Amniotic epithelial cell (primary cell): ENCODE results near the gene CELSR1.
"Not testable (repeated sequence)": the region's sequence is repeated elsewhere in the genome, so short reads cannot be mapped to it uniquely, and the experiment has no call there.

ENCODE experiments used
- DNase-seq: peaks from one replicate; pipeline ENCODE4 v3.0.0-alpha.2; 2010; ENCODE audit warnings: low read depth

Gene CELSR1

DNA sequence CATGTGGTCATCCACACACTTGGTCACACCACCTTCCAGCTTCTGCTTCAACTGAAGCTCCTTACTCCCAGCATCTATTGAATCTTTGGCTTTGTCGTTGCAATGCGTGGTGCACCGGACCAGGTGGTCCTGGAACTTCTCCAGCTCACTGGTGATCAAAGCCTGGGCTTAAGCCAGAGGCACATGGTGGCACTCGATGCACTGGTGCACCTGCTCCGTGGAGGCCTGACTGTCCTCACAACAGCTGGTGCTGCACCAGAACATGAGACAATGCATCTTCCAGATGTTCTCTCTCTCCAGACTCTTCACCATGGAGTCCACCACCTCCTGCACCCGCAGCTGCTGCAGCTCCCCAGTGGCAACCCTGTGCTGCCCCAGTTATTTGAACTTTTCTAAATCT, 56.0 kb downstream of the CELSR1 start:
- DNase-seq, result no peak

DNA sequence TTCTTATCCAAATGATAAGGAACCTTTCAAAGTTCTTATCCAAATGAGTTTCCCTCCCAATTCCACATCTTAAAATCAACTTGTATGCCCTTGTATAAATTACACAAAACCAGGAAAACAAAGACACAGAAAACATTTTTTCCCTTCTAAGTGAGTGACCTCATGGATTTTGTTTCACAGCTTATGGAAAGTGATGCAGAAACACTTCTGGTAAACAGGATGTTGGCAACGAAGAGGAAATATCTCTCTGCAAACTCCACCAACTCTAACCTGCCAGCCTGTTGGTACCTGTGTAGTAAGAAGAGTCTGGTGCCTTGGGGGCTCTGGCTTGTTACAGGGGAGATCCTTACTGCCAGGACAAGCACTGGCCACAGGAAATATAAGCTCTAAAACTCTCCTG, 57.0 kb downstream of the CELSR1 start:
- DNase-seq, result no peak

DNA sequence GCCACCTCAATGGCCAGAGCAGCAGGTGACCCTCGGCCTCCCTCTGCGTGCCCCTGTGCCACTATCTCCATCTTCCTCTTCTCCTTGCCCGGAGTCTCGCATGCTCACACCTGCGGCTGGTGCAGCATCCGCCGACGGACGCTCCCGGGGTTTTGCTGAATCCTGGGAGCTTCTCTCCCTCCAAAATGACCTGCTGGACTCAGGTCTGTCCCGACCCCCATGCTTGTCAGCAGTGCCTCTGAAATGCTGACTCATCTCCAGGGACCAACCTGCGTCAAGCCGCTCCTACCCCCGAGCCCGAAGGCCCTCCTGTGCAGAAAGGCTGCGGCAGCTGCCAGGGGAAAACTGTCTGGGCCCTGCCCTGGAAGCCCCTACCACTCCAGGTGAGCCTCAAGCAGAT, 58.4 kb downstream of the CELSR1 start:
- no peak for DNase-seq

DNA sequence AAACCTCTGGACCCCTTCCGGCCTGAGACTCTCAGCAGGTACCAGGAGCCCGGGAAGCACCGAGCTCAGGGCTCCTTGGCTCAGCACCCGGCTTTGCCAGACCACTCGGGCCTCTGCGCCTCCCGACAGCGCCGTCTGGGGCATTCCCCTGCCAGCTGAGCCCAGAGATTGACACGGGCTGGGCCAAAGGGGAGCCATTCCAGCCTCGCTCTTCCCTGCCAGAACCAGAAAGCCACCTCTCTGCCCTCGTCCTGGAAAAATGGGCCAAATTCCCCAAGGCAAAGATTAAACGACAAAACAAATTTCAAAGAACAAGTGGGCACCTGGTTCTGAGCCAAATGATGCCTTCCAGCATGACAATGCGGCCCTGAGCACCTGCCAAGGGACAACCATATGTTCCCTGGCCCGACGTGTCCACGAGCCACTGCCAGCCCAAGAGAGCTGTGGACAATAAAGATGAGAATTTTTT, 59.3 kb downstream of the CELSR1 start:
- DNase-seq, result no peak

DNA sequence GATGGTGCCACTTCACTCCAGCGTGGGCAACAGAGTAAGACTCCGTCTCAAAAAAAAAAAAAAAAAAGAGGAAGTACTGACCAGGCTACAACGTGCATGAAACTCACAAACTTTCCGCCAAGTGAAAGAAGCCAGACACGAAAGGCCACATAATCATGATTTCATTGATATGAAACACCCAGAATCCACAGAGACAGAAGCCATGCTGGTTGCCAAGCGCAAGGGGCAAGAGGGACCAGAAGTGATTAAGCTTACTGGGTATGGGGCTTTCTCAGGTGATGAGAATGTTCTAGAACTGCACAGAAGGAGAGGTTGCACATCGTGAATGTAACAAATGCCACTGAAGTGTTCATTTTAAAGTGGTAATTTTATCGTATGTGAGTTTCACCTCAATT, 60.9 kb downstream of the CELSR1 start:
- DNase-seq, result no peak

DNA sequence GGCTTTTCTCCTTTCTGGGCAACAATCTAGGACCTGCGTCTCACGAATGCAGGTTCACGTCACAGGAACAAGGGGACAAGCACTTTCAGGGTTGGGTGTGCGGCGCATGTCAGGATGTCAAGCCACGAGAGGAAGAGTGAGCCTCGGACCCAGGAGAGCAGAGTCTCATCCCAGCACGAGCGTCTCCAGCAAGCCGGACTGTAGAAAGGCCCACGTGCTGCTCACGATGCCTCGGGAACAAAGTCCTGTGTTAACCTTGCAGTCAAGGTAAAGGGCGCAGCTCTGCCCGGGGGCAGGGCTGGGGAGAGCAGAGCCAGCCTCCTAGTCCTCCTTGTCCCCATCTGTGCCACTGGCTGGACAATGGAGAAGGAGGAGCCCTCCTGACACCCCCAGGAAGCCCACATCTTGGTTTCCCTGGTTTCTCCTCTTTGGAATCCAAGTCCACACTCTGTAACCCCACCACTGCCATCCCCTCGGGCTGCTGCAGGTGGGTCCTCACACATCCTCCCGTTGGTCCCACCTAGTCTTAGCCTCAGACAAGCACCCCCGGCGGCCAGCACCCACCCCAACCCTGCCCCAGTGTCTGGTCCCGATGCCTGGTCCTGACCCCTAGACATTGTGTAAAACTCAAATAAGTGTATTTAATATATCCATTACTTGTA, 63.4 kb downstream of the CELSR1 start:
- no peak for DNase-seq

DNA sequence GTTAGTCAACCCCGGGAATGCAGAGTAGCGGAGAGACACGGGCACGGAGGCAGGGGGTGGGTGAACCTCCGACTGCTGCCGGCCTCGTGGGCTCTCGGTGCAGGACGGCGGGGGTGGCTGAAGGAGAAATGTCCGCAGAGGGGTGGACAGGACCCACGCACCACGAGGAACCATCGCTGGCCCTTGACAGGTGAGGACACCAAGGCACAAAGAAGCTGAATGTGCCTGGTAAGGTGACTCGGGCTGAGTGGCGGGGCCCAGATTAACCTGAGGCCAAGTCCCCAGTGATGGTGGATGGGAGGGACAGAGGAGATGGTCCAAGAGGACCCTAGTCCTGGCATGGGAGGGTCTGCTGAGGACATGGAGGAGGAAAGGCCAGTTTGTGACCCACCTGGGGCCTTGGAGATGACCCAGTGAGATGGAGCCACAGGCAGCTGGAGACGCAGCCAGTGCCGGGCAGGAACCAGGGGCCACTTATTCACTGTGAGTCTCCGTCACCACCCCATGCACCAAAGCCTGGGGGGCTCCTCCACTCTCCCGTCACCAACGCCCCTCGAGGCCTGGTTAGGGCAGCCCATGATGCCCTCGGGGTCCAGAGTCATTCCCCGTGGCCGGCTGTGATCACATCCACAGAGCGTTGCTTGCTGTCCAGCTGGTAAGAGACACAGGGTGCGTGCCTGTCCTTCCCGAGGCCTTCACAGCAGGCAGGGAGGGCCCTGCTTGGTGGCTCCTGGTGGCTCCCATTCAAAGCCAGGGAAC, 64.2 kb downstream of the CELSR1 start:
- DNase-seq, result no peak

DNA sequence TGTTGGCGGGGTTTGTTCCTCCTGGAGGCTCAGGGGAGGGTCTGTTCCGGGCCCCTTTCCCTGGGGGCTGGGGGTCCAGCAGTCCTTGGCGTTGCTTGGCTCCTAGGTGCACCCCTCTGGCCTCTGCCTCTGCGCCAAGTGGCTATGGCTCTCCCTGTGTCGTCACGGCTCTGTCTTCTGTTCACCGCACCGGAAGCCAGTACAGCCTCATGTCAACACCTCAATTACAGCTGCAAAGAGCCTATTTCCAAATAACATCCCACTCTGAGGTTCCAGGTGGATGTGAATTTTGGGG, 64.8 kb downstream of the CELSR1 start:
- no peak for DNase-seq

DNA sequence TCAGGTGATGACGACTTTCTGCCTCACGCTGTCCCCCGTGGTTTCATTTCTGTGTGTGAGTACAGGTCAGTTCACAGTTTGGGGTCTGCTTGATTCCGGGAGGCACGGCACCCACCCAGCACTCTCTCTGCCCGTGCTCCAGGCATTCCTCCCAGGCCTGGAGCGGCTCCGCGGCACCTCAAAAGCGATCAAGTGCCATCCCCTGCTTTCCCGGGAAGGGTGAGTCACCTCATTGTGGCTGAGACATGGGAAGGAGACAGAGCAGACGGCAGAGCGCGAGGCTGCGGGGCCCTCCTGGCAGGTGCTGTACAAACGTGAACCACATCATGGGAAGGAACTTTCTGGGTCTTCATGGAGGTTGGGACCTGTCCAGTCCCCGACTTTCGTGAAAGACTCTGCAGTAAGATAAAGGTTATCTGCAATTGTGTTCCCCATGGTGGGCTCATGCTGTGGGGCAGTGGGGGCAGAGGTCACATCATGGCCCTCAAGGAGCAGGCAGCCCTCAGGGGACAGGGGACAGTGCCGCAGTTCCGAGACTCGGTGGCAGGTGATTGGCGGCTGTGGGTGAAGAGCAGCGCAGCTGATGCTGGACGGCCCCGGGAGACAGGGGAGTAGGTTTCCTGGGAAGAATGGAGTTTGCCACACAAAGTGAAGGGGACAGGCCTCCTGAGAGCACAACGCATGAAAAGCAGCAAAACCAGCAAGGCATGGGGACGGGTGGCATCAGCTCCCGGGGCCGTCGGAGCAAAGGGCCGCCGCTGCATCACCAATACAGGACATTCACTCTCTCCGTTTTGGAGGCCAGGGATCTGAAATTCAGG, 65.3 kb downstream of the CELSR1 start:
- DNase-seq, result peak; percentile 29

DNA sequence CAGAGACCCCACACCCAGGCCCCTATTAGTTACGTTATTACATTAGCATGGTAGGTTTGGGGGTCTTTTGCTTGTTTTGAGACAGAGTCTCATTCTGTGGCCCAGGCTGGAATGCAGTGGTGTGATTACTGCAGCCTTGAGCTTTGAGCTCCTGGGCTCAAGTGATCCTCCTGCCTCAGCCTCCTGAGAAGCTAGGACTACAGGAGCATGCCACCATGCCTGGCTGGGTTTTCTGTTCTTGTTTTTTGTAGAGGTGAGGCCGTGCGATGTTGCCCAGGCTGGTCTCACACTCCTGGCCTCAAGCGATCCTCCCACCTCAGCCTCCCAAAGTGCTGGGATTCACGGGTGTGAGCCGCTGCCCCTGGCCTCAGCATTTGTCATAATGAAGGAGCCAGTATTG, 66.1 kb downstream of the CELSR1 start:
- not testable (repeated sequence) for DNase-seq

DNA sequence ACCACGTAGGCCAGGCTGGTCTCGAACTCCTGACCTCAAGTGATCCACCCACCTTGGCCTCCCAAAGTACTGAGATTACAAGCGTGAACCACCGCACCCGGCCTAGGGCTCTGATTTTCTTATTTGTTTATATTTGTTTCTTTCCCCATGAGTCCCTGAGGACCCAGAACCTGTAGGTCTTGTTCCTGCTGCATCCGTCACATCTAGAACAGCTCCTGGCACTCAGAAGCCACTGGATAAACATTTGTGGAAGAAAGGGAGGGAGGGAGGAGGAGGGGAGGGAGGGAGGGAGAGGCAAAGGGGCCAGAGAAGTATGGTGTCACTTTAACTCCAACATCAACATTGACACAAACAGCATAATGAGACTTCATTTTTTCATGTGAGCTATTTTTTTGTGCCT, 67.7 kb downstream of the CELSR1 start:
- no peak for DNase-seq

DNA sequence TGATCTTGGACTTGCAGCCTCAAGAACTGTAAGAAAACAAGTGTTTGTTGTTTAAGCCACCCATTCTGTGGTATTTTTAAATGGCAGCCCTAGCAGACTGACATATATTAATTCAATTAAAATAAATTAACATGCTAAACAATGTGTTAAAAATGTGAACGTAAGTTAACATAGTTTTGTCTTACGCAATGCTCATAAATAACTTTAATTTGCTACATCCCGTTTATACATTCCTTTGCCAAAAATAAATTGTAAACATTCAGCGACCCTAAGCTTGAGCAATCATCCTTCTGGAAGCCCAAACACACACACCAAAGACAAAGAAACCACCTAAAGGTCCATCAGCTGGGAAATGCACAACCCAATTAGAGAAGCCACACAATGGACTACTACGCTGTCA, 70.4 kb downstream of the CELSR1 start:
- no peak for DNase-seq

DNA sequence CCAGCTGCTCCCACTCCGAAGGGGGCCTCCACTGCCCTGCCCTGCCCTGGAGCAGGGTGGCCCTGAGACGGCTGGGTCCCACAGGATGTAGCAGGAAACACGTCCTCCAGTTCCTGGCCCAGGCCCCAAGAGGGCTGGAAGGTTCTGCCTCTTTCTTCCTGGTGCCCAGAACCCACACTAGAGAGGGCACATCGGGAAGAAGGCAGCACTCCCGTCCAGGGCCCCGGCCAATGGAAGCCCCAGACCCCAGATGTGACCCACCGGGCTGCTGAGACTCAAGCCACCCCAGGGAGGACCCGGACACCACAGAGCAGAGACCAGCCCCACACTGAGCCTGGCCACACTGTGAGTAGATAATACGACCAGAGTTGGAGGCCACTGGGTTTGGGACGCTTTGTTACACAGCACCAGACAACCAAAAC, 71.2 kb downstream of the CELSR1 start:
- no peak for DNase-seq

DNA sequence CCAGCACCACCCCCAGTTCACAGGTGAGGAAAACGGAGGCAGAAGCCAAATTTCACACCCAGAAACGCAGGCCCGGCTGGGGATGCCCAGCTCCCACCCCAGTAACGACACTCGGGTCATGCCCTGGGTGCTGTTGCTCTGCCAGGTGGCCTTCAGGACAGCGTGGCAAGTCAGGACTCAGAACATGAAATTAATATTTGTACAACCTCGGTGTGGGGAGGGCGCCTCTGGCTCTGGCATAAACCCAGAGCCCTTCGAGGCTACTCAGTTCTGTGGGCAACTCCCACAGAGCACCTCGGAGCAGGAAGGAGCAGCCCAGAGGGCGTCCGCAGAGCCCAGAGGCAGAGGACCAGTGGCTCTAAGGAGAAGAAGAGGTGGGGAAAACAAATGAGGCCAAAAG, 71.6 kb downstream of the CELSR1 start:
- DNase-seq, result no peak

DNA sequence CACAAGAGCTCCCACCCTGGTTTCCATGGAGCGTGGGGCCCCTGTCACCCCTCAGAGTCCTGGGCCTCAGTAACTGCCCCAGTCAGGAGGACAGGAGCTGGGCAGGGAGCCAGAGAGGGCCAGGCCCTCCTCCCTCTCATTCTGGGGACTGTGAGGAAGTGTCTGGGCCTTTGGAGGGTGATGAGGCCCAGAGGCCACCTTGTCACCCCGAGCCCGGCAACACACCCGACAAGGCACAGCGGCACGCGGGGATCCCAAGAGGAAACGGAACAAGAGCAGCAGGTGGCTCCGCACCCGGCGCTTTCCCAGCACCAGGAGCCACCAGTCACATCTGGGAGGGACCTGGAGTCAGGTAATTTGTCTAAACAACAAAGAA, 72.1 kb downstream of the CELSR1 start:
- no peak for DNase-seq

DNA sequence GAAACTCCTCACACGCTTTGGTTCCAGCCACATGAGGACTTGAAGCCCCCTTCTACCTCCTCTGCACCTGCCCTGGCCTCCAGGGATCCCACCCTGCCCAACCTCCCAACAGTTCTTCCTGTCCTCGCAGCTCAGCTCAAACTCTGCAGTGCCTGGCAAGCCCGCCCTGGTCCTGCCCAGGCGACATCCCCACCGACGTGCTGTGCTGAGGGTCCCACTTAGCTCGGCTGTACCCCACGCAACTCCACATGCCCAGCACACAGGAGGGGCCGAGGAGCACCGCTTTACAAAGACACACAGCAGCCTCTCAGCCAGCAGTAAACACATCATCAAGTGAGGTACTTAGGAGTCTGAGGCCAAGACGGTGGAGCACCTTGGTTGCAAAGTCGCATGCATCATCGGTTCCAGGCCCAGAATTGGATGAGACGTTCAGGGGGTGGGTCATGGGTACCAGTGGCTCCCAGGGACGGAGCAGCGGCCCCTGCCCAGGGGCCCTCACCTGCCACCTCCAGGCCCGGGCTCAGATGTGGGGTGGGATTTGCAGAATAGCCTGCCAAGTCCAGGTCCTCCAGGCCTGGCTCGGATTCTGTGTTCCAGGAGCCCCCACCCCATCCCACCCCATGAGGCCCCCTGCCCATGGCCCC, 72.6 kb downstream of the CELSR1 start:
- DNase-seq, result no peak

DNA sequence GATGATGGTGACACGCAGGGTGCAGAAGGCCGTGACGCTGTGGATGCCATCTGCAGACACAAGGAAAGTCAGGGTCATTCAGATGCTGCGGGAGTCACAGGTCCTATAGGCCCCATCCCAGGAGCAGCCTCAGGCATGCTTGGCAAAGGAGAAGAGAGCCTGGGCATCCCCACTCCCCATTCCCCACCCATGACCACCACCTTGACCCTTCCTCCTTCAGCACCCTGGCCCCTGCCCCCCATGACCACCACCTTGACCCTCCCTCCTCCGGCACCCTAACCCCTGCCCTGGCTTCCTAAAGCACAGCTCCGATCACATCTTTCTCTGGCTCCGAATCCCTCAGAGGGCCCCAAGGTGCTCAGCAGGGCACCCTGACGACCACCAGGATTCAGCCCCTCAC, 73.1 kb downstream of the CELSR1 start:
- no peak for DNase-seq

DNA sequence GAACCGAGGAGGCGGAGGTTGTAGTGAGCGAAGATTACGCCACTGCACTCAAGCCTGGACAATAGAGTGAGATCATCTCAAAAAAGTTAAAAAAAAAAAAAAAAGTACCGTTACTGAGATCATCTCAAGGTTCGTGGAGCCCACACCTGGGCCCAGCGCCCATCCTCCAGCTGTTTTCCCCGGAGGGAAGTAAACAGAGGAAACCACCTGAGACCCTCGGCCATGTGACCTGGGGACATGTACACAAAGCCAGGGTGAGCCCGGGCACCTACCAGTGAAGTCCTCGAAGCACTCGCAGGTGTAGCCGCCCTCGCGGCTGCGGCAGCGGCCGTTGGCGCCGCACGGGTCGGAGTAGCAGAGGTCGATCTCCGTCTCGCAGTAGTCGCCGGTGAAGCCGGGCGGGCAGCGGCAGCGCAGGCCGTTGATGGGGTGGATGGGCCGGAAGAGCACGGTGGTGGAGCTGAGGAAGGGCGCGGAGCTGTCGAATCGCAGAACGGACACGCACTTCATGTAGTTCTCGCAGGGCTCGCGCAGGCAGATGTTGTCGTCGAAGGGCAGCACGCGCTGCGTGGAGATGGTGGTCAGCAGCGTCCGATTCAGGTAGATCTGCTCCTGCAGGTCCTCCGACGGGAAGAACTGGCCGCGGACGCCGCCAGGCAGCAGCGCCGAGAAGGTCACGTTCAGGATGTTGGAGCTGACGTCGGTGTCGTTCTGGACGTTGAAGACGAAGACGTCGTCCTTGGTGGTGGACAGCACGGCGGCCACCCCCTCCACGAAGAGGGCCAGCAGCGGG, 73.8 kb downstream of the CELSR1 start:
- DNase-seq, result no peak

DNA sequence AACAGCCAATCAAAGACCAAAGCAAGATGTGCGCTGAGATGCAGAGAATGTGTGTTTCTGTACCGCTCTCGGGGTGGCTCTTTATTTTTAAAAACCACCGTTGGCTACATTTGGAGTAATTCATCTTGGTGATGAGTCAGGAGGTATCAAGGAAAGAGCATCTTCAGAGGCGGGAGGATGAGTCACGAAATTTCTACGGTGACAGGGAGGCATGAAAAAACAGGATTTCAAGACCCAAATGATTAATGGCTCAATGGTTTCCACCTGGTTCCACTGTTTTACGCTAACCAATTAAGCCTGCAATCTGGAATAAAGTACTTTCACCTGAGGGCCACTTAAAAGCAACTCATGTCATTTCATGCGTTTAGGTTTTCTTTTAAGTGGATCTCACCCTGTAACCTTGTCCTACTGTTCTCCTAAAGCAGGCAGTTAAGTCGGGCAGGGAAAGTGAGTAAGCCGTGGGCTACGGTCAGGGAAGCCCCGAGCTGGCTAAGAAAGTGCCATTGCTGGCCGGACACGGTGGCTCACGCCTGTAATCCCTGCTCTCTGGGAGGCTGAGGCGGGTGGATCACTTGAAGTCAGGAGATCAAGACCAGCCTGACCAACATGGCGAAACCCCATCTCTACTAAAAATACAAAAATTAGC, 74.6 kb downstream of the CELSR1 start:
- DNase-seq, result peak; percentile 79

DNA sequence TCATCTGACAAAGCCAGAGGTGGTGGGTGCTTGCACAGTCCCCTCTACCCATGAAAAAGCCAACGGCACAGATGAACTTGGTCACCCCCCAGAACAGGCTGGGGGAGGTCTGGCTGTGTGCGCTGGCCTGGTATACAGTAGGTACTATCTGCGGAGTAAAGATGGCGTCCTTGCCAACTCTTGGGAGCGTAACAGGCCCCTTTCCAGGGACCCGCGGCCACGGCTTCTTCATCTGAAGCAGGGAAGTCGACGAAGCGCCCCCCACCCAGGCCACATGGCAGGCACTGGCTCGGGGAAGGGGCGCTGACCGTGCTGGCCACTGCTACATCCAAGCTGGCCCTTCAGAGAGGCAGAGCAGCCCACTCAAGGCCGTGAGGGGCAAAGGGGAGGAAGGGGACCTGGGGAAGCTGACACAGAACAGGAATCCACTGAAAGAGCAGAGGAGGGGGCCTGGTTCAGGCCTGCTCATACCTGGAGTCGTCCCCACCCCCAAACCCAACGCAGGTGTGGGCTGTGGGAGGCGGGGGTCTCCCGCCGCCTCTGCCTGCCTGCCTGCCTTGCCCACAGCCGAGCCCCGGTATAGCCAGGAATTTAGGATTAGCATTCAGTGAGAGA, 75.7 kb downstream of the CELSR1 start:
- DNase-seq, result no peak

DNA sequence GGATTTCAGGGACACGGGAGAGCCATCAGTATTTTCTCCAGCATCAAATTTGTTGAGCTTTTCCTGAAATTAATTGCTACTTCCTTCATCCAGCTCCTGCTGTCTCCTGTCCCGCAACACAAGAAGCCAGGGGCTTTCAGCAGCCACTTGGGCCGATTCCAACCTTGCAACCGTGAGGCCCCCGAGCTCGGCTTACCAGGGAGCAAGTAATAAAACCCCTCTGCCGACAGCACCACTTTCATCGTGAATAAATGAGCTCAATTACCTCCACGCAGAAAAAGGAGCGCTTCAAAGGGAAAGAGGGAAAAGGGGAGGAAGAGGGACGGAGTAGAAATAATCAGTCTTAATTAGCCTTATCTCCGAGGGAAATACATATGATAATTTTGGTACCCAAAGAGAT, 76.6 kb downstream of the CELSR1 start:
- no peak for DNase-seq
